ENCODE results near the gene CCL18.
"Not testable (repeated sequence)": the region's sequence is repeated elsewhere in the genome, so short reads cannot be mapped to it uniquely, and the experiment has no call there.

The CCL18 gene

DNA sequence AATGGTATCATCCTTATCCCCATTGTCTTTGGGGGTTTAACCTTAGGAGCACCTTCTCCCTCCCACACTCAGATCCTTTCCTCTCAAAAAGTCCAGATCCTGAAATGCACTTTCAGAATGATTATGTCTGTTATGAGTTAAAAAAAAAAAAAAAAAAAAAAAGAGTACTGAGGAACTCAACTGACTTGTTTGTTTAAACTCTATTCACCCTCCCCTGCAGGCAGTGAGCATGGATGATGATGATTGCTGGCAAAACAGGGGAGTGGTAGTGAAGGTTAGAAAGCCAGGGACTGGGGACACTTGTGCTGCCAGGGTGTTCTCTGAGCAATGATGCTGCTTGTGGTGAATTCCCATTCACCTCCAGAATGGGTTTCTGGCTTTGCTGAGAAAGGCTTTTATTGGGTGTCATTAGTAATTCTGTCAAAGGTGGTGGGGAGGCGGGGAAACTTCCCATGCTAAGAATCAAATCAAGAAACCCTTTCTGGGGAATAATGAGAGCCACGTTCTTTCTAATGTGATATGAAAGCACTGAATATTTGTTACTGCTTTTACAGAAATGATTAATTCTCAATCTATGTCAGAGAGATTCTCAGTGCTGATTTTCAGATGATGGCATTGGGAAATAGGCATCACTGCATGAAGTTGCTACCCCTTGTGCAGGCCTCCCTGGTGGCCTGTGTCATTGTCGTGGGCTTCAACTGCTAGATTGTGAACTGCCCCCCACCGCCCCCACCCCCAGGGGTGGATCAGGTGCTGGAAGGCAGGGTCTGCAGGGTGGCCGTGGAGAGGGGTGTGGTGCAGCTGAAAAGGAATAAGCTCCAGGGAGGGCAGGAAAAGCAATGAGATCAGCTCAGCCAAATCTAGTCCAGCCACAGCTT is 53.7 kb downstream of the CCL18 start:
- Histone ChIP-seq H3K9me3 (ENCODE audit: control insufficient read depth, insufficient read depth, low read length) (no peaks in the 10 kb centered on the region; the same call in 1 of the 2 replicates), H3K4me3 (ENCODE audit: low read length) (no peak overlapping the region), H4K20me1 (ENCODE audit: control insufficient read depth, insufficient read depth, low read depth, low read length) (no peaks in the 10 kb centered on the region), H3F3A (ENCODE audit: control insufficient read depth, insufficient read depth) (no peaks in the 10 kb centered on the region), H3K27ac (ENCODE audit: low read depth, low read length) (no peak overlapping the region), H3K27me3 (ENCODE audit: control insufficient read depth, low read length) (peaks cover 30% of the 10 kb centered on the region), H3K4me1 (ENCODE audit: control insufficient read depth, low read length) (no peaks in the 10 kb centered on the region), H3K36me3 (ENCODE audit: control insufficient read depth, low read length) (no peaks in the 10 kb centered on the region), H3K9me2 (replicated peaks; ENCODE audit: control insufficient read depth, low read length) (no peaks in the 10 kb centered on the region), H3K4me2 (ENCODE audit: low read length) (no peak overlapping the region), H3K79me2 (ENCODE audit: control insufficient read depth, low read length) (no peaks in the 10 kb centered on the region)
- TF ChIP-seq CTCF (IDR thresholded peaks at IDR 0.05; ENCODE audit: low read depth, low read length, poor library complexity, severe bottlenecking) = no peak
- no peak for TF ChIP-seq EZH2phosphoT487 (IDR thresholded peaks at IDR 0.05; ENCODE audit: borderline replicate concordance, low read length)

DNA sequence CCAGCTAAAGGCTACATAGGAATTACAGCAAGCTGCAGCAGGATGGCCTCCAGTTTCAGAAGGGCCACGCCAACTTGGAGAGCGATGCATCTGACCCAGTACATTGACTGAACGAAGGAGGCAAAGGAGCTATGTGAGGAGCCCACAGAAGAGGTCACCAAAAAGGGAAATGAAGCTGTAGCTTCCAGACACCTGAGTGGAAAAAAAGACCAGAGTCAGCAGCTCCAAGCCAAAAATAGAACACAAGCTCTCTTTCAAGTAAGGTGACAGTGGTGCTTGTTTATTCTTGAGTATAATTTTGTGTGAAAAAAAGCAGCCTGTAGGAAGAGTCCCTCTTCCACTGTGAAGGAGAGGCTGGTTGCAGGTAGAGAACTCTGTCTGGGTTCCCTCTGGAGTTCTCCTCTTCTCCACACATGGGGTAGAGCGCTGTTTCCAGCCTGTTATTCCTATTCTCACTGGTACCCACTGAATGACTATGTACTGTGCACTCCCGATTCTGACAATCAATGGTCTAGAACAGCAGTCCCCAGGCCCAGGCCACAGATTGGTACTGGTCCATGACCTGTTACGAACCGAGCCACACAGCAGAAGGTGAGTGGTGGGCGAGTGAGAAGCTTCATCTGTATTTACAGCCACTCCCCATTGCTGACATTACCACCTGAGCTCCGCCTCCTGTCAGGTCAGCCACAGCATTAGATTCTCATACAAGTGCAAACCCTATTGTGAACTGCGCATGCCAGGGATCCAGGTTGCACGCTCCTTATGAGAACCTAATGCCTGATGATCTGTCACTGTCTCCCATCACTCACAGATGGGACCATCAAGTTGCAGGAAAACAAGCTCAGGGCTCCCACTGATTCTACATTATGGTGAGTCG is 54.6 kb downstream of the CCL18 start:
- no peaks in the 10 kb centered on the region for H3K79me2 ChIP-seq (ENCODE audit: control insufficient read depth, low read length)
- no peaks in the 10 kb centered on the region for H3K9me2 ChIP-seq (replicated peaks; ENCODE audit: control insufficient read depth, low read length)
- peaks cover 34% of the 10 kb centered on the region for H3K27me3 ChIP-seq (ENCODE audit: control insufficient read depth, low read length)
- no peaks in the 10 kb centered on the region for H3K4me1 ChIP-seq (ENCODE audit: control insufficient read depth, low read length)
- no peaks in the 10 kb centered on the region for H3F3A ChIP-seq (ENCODE audit: control insufficient read depth, insufficient read depth)
- TF ChIP-seq EZH2phosphoT487 (IDR thresholded peaks at IDR 0.05; ENCODE audit: borderline replicate concordance, low read length) (no peak), CTCF (IDR thresholded peaks at IDR 0.05; ENCODE audit: low read depth, low read length, poor library complexity, severe bottlenecking) (no peak)
- H3K36me3 ChIP-seq (ENCODE audit: control insufficient read depth, low read length) = no peaks in the 10 kb centered on the region
- H3K4me3 ChIP-seq (ENCODE audit: low read length) = no peak overlapping the region
- H3K4me2 ChIP-seq (ENCODE audit: low read length) = no peak overlapping the region
- H4K20me1 ChIP-seq (ENCODE audit: control insufficient read depth, insufficient read depth, low read depth, low read length) = no peaks in the 10 kb centered on the region
- H3K27ac ChIP-seq (ENCODE audit: low read depth, low read length) = no peak overlapping the region
- peaks cover 1% of the 10 kb centered on the region for H3K9me3 ChIP-seq (ENCODE audit: control insufficient read depth, insufficient read depth, low read length)

GRCh38 chr17:36120221-36120620 is 56.1 kb downstream of the CCL18 start:
- H3K4me3 ChIP-seq (ENCODE audit: low read length) = no peak overlapping the region
- no peaks in the 10 kb centered on the region for H3K79me2 ChIP-seq (ENCODE audit: control insufficient read depth, low read length)
- no peak overlapping the region for H3K27ac ChIP-seq (ENCODE audit: low read depth, low read length)
- no peaks in the 10 kb centered on the region for H3F3A ChIP-seq (ENCODE audit: control insufficient read depth, insufficient read depth)
- H3K36me3 ChIP-seq (ENCODE audit: control insufficient read depth, low read length) = no peaks in the 10 kb centered on the region; the same call in 1 of the 2 replicates
- H3K27me3 ChIP-seq (ENCODE audit: control insufficient read depth, low read length) = peaks cover 40% of the 10 kb centered on the region
- H3K4me1 ChIP-seq (ENCODE audit: control insufficient read depth, low read length) = no peaks in the 10 kb centered on the region
- H4K20me1 ChIP-seq (ENCODE audit: control insufficient read depth, insufficient read depth, low read depth, low read length) = no peaks in the 10 kb centered on the region
- H3K4me2 ChIP-seq (ENCODE audit: low read length) = no peak overlapping the region
- H3K9me2 ChIP-seq (replicated peaks; ENCODE audit: control insufficient read depth, low read length) = no peaks in the 10 kb centered on the region
- peaks cover 13% of the 10 kb centered on the region for H3K9me3 ChIP-seq (ENCODE audit: control insufficient read depth, insufficient read depth, low read length)
- TF ChIP-seq CTCF (IDR thresholded peaks at IDR 0.05; ENCODE audit: low read depth, low read length, poor library complexity, severe bottlenecking) (no peak), EZH2phosphoT487 (IDR thresholded peaks at IDR 0.05; ENCODE audit: borderline replicate concordance, low read length) (no peak)

GRCh38 chr17:36121099-36121498 is 57.0 kb downstream of the CCL18 start:
- not testable (repeated sequence) for H3K4me3 ChIP-seq (ENCODE audit: low read length); H3K4me2 ChIP-seq (ENCODE audit: low read length); H4K20me1 ChIP-seq (ENCODE audit: control insufficient read depth, insufficient read depth, low read depth, low read length); H3K4me1 ChIP-seq (ENCODE audit: control insufficient read depth, low read length); H3K9me2 ChIP-seq (replicated peaks; ENCODE audit: control insufficient read depth, low read length); H3K36me3 ChIP-seq (ENCODE audit: control insufficient read depth, low read length); H3F3A ChIP-seq (ENCODE audit: control insufficient read depth, insufficient read depth); H3K79me2 ChIP-seq (ENCODE audit: control insufficient read depth, low read length); H3K27ac ChIP-seq (ENCODE audit: low read depth, low read length)
- H3K27me3 ChIP-seq (ENCODE audit: control insufficient read depth, low read length) = peaks cover 46% of the 10 kb centered on the region
- peaks cover 21% of the 10 kb centered on the region for H3K9me3 ChIP-seq (ENCODE audit: control insufficient read depth, insufficient read depth, low read length)

All from DOHH2 (cell line).